PC-9 (cell line): ENCODE measurements around the gene CPNE4.

Experiments used
- CTCF ChIP-seq: fragments of 200-600 bp; sonication (generic); conservative IDR thresholded peaks from 2 replicates; pipeline ENCODE4 v1.6.1; 2017; ENCODE audit warnings: mixed run types, antibody characterized with exemption, mild to moderate bottlenecking, moderate library complexity
- EZH2 ChIP-seq: fragments of 200-600 bp; sonication (generic); IDR thresholded peaks from 2 replicates; pipeline ENCODE4 v1.8.0; 2017; ENCODE audit warnings: antibody characterized with exemption, low read depth

- TF ChIP-seq EZH2 (no peak), CTCF (no peak)
Measured at GRCh38 chr3:131692356-131692755, 342.5 kb downstream of the CPNE4 start.
